Nephron progenitor cell (in vitro differentiated cells): ENCODE measurements around the gene RPL27A.

ENCODE experiments used
- DNase-seq: peaks from one replicate; pipeline ENCODE4 v3.0.0; 2021
- H3K27ac Mint-ChIP-seq: 2 replicates; pipeline ENCODE4 v1.8.0; 2021; ENCODE audit warnings: mild to moderate bottlenecking, moderate library complexity, mixed read lengths
- H3K27me3 Mint-ChIP-seq: 2 replicates; pipeline ENCODE4 v1.8.0; 2021; ENCODE audit warnings: mild to moderate bottlenecking, low read depth, mixed read lengths; ENCODE audit not compliant: poor library complexity
- H3K36me3 Mint-ChIP-seq: 2 replicates; pipeline ENCODE4 v1.8.0; 2021; ENCODE audit warnings: low read depth, mixed read lengths
- H3K4me1 Mint-ChIP-seq: 2 replicates; pipeline ENCODE4 v1.8.0; 2021; ENCODE audit warnings: mixed read lengths
- H3K4me3 Mint-ChIP-seq: 2 replicates; pipeline ENCODE4 v1.8.0; 2021; ENCODE audit warnings: mild to moderate bottlenecking, moderate library complexity, mixed read lengths
- H3K9me3 Mint-ChIP-seq: 2 replicates; pipeline ENCODE4 v1.8.0; 2021; ENCODE audit warnings: mild to moderate bottlenecking, moderate library complexity, mixed read lengths
- CTCF ChIP-seq: fragments of 200-600 bp; sonication (generic); IDR thresholded peaks from 2 replicates; pipeline ENCODE4 v1.5.0; 2021; ENCODE audit warnings: antibody characterized with exemption

Gene RPL27A

GRCh38 chr11:8701891-8702597 lies 19.5 kb downstream of the RPL27A start:
- Mint-ChIP-seq H3K4me1 (peaks cover 31% of the 10 kb centered on the region), H3K27ac (peak overlapping the region; percentile 76)

GRCh38 chr11:8702598-8702915 lies 20.0 kb downstream of the RPL27A start:
- no peak overlapping the region for H3K27ac Mint-ChIP-seq
- no peaks in the 10 kb centered on the region for H3K9me3 Mint-ChIP-seq
- H3K36me3 Mint-ChIP-seq, result peaks cover 41% of the 10 kb centered on the region
- no peaks in the 10 kb centered on the region for H3K27me3 Mint-ChIP-seq
- TF ChIP-seq CTCF, result no peak
- H3K4me1 Mint-ChIP-seq, result peaks cover 31% of the 10 kb centered on the region
- no peak for DNase-seq
- H3K4me3 Mint-ChIP-seq, result no peak overlapping the region

More at GRCh38 chr11:8701891-8702597, 19.5 kb downstream of the RPL27A start:
- TF ChIP-seq CTCF, result no peak
- Mint-ChIP-seq H3K4me3 (no peak overlapping the region), H3K27me3 (no peaks in the 10 kb centered on the region), H3K36me3 (peaks cover 46% of the 10 kb centered on the region), H3K9me3 (no peaks in the 10 kb centered on the region)
- no peak for DNase-seq

- Mint-ChIP-seq H3K9me3 (no peaks in the 10 kb centered on the region), H3K4me3 (no peak overlapping the region), H3K27me3 (no peaks in the 10 kb centered on the region), H3K27ac (no peak overlapping the region), H3K36me3 (peaks cover 42% of the 10 kb centered on the region), H3K4me1 (peaks cover 28% of the 10 kb centered on the region)
- no peak for DNase-seq
- no peak for TF ChIP-seq CTCF
These were observed 21.5 kb downstream of the RPL27A start for GRCh38 chr11:8704136-8704535.

GRCh38 chr11:8705146-8705545 lies 22.6 kb downstream of the RPL27A start:
- no peak for TF ChIP-seq CTCF
- peaks cover 22% of the 10 kb centered on the region for H3K4me1 Mint-ChIP-seq
- no peaks in the 10 kb centered on the region for H3K27me3 Mint-ChIP-seq
- DNase-seq, result no peak
- H3K4me3 Mint-ChIP-seq, result no peak overlapping the region
- peak overlapping the region; percentile 4 for H3K27ac Mint-ChIP-seq
- H3K36me3 Mint-ChIP-seq, result peaks cover 42% of the 10 kb centered on the region
- no peaks in the 10 kb centered on the region for H3K9me3 Mint-ChIP-seq

- no peak for TF ChIP-seq CTCF
- Mint-ChIP-seq H3K36me3 (peaks cover 43% of the 10 kb centered on the region), H3K9me3 (no peaks in the 10 kb centered on the region), H3K4me3 (no peak overlapping the region), H3K27ac (no peak overlapping the region), H3K4me1 (peaks cover 11% of the 10 kb centered on the region), H3K27me3 (no peaks in the 10 kb centered on the region)
- DNase-seq, result no peak
These were observed 24.3 kb downstream of the RPL27A start for GRCh38 chr11:8706673-8707432.
